Myocyte (in vitro differentiated cells): Measurements from ENCODE around the gene RABL2B. TPM values are rescaled to one million over a fixed set of nuclear protein-coding genes. Genes with fewer than 3 reads are reported as not detected.

Experiments used
- DNase-seq: peaks from one replicate; pipeline ENCODE4 v3.0.0-alpha.2; 2012; ENCODE audit warnings: low read depth
- total RNA-seq: library from RNA; depleted of rRNA; stranded (reverse); fragments of >200 nt; gene quantifications from 2 replicates; pipeline ENCODE4 v1.2.3, GENCODE V29; 2014

RABL2B gene
- total RNA-seq, 1 donor from 2014 or later = 9.8 TPM

- DNase-seq = no peak
Observed at GRCh38 chr22:50738649-50739227, 44.7 kb downstream of the RABL2B start.

- no peak for DNase-seq
Observed at GRCh38 chr22:50737728-50738648, 45.4 kb downstream of the RABL2B start, which contains the start of gene ACR. Gene ACR (plus strand): TSS chr22:50738204. CDS start chr22:50738236, 32 bp downstream.

DNA sequence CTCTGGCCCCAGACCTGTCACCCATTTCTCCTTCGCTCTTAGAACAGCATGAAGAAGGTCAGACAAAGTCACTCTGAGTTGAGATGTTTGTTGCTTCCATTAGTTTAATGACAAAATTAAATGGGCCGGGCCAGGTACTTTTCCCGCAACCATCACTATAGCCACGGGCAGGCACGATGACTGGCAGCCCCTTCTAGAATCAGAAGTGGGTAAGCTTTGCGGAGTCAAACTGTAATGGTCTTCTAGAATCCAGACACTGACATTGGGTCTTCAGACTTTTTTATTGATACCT, 47.8 kb downstream of the RABL2B start:
- no peak for DNase-seq

GRCh38 chr22:50734986-50735738, 48.3 kb downstream of the RABL2B start:
- DNase-seq = no peak

DNA sequence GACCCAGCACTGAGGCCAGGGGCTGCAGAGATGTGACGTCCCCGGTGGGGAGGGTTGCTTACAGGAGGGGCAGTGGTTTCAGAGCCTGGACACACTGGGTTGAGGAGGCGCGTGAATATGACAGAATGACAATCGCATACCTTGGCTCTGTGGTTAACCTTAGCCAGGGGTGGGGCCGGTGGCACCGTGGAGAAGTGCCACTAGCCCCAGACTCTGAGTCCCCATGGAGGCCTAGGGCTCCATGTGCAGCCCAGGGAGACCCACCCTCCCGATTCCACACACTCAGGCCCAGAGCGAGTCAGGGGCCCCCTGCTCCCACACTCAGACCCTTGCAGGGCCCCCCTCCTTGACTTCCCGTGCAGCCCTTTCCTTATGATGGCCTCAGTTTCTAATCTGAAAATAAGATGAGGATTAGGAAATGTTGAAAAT, 49.1 kb downstream of the RABL2B start:
- DNase-seq = peak; percentile 15

- peak; percentile 75 for DNase-seq
Observed at GRCh38 chr22:50733521-50734342, 49.7 kb downstream of the RABL2B start.

DNA sequence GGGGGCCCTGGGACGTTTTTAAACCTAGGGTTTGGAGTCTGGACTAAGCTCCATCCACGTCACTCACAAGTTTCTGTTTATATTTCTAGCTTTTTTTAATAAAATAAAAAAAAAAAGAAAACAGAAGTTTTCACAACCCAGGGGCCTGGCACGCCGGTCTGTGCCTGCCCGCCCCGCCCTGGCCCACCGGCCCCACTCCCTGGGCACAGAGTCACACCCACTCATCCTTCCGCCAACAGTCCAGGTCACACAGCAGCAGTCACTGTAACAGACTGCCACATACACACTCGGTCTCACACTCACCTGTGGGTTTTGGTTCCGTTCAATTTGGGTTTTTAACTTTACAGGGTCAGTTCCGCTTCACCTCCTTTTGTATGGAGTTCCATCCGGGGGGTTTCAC, 50.8 kb downstream of the RABL2B start:
- DNase-seq = no peak

DNA sequence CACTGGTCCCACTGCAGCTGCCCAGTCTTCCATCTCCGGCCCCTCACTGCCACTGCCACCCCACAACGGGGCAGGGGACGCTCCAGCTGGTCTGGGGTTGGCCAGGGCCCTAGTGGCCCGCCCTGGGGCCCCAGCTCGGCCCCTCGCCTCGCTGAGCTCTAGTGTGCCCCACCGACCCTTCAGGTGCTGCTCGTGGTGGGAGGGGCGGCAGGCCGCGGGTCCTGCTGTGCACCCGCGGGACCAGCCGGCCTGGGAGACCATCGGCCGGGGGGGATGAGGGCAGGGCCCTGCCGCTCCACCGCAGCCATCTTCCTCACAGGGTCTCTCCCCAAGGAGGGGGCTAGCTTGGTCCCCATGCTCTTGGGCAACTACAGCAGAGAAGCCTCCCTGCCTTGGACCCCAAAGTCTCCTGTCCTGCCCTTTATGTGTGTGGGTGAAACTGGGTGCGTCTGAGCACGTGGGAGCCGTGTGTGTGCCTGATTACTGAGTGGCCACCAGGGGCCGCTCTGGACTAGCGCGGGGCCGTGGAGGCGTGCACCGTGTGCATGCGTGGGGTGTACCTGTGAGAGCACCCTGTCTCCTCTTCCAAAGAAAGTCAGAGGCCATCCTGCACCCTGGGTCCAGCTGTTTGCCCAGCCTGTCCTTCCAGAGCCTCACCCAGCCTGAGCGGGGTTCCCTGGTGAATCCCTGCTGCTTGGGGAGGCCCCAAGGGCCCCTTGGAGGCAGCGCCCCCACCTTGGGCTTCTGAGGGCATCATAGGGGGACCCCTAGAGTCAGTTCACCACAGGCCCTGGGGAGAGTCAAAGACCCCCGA, 51.4 kb downstream of the RABL2B start:
- DNase-seq = peak; percentile 39

DNA sequence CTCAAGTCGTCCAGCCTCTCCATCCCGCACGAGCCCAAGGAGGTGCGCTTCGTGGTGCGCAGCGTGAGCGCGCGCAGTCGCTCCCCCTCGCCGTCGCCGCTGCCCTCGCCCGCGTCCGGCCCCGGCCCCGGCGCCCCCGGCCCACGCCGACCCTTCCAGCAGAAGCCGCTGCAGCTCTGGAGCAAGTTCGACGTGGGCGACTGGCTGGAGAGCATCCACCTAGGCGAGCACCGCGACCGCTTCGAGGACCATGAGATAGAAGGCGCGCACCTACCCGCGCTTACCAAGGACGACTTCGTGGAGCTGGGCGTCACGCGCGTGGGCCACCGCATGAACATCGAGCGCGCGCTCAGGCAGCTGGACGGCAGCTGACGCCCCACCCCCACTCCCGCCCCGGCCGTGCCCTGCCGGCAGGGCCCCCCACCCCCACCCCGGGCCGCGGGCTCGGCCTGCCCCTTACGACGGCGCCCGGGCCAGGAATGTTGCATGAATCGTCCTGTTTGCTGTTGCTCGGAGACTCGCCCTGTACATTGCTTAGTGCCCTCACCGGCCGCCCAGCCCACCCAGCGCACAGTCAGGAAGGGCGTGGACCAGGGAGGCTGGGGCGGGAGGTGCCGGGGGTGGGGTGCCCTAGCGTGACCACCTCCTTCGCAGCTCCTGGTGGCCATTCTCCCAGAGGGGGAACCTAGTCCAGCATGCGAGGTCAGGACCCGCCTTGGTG, 52.3 kb downstream of the RABL2B start:
- DNase-seq = no peak

GRCh38 chr22:50730013-50730891, 53.2 kb downstream of the RABL2B start:
- DNase-seq = no peak

DNA sequence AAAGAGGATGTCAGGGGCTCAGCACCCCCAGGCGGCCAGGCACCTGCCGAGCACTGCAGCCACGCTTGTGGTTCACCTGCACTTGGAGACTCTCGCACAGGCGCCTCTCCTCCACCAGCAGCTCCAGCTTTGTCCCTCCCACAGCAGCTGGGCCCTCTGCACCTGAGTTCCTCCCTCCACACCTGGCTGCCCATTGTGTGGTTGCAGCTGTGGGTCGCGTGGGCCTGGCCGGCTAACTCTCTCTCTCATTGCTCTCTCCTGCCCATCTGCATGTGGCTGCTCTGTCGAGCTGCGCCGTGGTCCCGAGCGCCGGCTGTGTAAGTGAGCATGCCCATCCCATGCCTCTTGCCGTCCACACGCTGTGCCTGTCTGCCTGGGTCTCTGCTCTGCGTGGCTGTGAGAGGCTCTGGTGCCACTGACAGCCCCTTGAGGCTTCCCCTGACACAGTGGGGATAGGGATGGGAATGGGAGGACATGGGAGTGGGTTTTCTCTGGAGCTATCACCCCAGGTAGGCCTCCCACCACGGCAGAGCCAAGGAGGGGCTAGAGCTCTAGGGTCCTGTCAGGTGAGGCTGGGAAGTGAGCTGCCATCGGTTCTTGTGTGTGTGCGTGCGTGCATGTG, 53.9 kb downstream of the RABL2B start:
- DNase-seq = no peak

- DNase-seq = no peak
Observed at GRCh38 chr22:50728523-50728931, 54.9 kb downstream of the RABL2B start.

GRCh38 chr22:50727678-50728522, 55.5 kb downstream of the RABL2B start:
- DNase-seq = no peak

DNA sequence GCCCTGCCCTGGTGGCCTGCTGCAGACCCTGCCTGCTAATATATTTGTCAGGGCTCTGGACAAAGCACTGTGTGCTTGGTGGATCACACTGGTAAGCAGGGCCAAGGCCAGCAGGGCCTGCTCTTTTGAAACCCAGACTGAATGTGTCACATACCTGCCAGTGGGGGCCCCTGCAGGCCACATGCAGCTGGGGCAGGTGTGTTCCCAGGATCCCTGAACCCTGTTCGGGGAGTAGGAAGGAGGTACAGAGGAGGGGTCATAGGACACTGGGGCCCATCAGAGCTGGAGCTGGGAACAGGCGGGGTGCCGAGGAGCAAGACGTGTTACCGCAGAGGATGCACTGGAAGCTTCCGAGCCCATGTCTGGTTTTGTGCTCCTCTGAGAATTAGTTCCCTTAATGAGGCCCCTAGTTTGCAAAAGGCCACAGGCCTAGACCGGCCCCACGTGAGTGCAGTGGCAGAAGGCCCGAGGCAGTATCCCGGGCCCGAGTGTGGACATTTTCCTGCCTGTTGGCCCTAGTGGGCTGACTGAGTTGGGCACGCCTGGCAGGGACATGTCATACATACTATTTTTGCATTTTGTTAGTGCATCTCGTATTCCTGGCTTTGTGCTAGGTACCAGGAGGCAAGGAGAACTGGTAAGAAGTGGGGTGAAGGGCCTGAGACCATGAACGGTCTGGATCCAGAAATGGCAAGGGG, 56.6 kb downstream of the RABL2B start:
- DNase-seq = no peak

DNA sequence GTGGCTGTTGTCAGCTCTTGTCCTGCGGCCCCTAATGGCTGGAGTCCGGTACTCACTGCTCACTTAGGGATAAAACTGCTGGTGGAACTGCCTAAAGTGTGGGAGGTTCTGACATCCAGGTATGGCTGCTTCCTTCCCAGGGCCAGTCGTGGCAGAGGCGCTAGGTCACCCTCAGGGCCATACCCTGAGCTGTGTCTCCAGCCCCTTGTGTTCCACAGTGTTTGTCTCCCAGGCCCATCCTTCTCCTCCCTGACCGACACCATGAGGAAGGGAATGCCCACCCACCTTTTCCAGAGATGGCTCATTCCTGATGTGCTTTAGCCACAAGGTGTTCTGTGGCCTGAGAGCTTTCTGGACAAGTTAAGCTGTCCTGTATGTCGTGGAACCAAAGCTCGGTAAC, 57.8 kb downstream of the RABL2B start:
- no peak for DNase-seq

- no peak for DNase-seq
Observed at GRCh38 chr22:50724616-50725015, 58.8 kb downstream of the RABL2B start.

- DNase-seq = no peak
Observed at GRCh38 chr22:50723991-50724390, 59.4 kb downstream of the RABL2B start.
